GM19438 (cell line): ENCODE measurements around the gene PALM.
"Not testable (repeated sequence)": the region's sequence is repeated elsewhere in the genome, so short reads cannot be mapped to it uniquely, and the experiment has no call there.

ENCODE experiments used
- ATAC-seq: cut with Tn5 transposase; IDR thresholded peaks from one replicate; pipeline ENCODE4 v1.9.1; 2021; ENCODE audit warnings: low read depth; ENCODE audit not compliant: unreplicated experiment

The PALM gene

GRCh38 chr19:678791-679388 lies 29.8 kb upstream of the PALM start:
- ATAC-seq = no peak

DNA sequence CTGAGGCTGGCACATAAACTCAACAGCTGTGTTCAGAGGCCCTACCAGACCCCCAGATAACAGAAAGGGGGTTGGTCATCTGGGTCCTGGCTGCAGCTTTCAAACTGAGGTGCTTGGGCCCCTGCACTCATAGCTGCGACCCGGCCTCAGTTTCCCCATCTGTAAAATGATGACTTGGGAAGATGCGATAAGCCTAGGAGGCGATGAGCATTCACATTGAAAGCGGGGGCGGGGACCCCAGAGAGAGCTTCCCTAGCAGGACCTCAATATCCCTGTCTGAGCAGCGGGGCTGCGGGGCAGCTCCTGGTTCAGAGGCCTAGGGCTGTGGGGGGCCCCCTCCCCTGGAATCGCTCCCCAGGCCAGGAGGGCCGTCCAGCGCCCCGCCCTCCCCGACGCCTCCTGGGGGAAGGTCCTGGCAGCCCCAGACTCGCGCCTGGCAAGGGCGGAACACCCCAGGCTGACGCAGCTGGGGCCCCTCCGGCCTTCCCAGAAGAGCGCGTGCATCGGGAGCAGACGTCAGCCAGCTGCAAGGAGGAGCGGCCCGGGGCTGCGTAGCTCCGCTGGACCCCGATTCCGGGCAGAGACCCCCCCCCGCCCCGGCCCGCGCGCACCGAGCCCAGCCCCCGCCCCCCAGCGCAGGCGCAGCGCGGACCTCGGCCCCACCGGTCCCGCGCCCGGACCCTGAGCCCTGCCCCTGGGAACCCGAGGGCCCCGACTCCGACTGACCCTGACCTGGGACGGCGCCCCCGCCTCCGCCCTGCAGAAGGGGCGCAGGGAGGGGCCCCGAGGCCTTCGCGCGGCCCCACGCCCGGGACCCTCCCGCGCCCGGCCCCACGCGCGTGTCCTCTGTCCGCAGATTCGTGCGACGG lies 29.1 kb upstream of the PALM start:
- peak; percentile 13 for ATAC-seq

- peak; percentile 57 for ATAC-seq
Observed at GRCh38 chr19:680287-681028, 28.3 kb upstream of the PALM start.

DNA sequence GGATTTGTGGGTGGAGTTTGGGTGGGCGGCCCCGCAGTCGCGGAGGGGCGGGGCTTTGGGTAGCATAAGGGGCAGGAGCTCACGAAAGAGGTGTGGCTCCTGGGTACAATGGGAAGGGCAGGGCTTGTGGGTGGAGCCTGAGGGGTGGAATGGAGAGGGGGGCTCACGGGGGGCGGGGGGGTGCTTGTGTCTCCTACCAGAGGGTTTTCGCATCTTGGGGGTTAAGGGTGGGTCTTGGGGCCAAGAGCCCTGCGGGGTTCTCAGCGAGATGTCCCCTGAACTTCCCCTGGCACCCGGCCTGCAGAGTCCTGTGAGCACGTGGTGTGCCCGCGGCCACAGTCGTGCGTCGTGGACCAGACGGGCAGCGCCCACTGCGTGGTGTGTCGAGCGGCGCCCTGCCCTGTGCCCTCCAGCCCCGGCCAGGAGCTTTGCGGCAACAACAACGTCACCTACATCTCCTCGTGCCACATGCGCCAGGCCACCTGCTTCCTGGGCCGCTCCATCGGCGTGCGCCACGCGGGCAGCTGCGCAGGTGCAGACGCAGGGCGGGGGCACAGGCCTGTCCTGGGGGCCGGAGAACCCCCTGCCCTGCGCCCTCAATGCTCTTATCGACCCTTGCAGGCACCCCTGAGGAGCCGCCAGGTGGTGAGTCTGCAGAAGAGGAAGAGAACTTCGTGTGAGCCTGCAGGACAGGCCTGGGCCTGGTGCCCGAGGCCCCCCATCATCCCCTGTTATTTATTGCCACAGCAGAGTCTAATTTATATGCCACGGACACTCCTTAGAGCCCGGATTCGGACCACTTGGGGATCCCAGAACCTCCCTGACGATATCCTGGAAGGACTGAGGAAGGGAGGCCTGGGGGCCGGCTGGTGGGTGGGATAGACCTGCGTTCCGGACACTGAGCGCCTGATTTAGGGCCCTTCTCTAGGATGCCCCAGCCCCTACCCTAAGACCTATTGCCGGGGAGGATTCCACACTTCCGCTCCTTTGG lies 27.4 kb upstream of the PALM start:
- no peak for ATAC-seq

GRCh38 chr19:682678-683320 lies 25.9 kb upstream of the PALM start:
- no peak for ATAC-seq

GRCh38 chr19:685454-685931 lies 23.2 kb upstream of the PALM start:
- no peak for ATAC-seq

DNA sequence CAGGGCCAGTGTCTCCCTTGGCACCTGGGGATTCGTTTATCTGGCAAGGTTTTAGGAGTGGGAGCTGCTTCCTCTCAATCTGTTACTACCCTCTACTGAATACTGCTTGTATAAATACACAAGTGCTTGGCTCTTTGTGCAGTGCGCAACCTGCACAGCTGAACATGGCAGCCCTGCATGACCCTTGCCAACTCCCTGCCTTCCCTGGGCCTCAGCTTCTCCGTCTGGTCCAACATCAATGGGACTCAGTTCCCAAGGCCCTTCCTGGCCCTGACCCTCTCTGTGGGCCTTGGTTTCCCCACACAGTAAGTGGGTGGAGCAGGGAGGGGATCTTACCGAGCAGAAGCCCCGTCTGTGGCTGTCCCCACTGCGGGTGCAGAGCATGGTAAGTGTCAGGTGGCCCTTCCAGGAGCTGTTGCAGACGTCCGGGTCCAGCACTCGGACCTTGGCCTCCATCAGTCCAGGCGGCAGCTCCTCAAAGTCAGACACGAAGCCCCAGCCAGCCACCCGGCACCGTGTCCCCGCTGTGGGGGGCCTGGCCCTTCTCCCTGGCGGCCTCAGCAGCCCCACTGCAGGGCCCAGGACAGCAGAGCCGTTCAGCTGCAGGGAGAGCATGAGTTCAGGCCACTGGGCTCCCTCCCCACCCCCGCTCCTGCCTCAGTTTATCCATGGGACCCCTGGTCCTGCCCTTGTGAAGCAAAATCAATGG lies 22.0 kb upstream of the PALM start:
- ATAC-seq = no peak

DNA sequence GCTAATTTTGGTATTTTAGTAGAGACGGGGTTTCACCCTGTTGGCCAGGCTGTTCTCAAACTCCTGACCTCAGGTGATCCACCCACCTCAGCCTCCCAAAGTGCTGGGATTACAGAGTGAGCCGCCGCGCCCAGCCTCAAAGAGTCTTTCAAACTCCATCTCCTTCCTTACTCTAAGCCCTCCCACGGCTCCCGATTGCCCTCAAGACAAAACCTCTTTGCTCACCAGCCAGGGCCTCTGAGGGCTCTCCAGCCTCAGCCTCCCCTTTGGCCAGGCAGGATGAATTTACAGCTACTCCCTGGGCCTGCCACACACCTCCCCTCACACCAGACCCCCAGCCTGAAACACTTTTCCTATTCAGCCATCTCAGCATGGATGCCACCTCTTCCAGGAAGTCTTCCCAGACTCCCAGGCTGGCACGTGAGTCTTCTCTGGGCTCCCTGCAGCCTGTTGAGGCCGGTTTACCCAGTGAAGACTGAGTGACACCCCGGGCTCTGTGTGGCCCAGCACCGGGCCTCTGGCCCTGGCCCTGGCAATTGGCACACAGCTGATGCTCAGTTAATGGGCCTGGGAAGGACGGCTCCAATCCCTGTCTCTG lies 21.1 kb upstream of the PALM start:
- no peak for ATAC-seq

DNA sequence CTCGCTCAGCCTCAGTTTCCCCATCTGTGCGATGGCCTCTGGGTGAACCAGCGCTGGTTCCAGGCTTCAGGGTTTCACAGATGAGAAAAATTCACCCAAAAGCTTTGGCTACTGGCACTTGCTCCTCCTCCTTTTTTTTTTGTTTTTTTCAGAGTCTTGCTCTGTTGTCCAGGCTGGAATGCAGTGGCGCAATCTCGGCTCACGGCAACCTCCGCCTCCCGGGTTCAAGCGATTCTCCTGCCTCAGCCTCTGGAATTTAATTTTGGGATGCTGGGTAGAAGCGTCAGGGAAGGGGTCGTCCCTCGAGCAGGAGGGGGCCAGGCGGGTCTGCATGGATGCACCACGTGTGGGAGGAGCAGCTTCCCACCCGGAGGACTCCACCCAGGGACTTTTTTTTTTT lies 20.5 kb upstream of the PALM start:
- no peak for ATAC-seq

- ATAC-seq = no peak
Observed at GRCh38 chr19:688992-689391, 19.7 kb upstream of the PALM start.

- no peak for ATAC-seq
Observed at GRCh38 chr19:690203-690602, 18.5 kb upstream of the PALM start.

GRCh38 chr19:694481-695351 lies 14.0 kb upstream of the PALM start:
- ATAC-seq = no peak

- no peak for ATAC-seq
Observed at GRCh38 chr19:695352-695949, 13.3 kb upstream of the PALM start, which contains the start of gene PRSS57. Gene PRSS57, minus strand, starts transcription at chr19:695452. Its CDS starts 22 bp downstream, at chr19:695430.

- ATAC-seq = not testable (repeated sequence)
Observed at GRCh38 chr19:698529-698928, 10.2 kb upstream of the PALM start.

DNA sequence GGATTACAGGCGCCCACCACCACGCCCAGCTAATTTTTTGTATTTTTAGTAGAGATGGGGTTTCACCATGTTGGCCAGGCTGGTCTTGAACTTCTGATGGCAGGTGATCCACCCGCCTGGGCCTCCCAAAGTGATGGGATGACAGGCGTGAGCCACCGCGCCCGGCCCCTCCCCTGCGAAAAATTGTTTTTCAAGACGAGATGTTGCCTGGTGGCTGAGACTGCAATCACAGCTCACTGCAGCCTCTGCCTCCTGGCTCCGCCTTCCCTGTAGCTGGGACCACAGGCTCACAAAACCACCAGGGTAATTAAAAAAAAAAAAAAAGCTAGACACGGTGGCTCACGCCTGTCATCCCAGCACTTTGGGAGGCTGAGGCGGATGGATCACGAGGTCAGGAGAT lies 8.8 kb upstream of the PALM start:
- not testable (repeated sequence) for ATAC-seq

- not testable (repeated sequence) for ATAC-seq
Observed at GRCh38 chr19:702847-703246, 5.9 kb upstream of the PALM start.

- ATAC-seq = no peak
Observed at GRCh38 chr19:703329-703650, 5.4 kb upstream of the PALM start.
